ENCODE results near the gene FMNL2.

FMNL2 gene

DNA sequence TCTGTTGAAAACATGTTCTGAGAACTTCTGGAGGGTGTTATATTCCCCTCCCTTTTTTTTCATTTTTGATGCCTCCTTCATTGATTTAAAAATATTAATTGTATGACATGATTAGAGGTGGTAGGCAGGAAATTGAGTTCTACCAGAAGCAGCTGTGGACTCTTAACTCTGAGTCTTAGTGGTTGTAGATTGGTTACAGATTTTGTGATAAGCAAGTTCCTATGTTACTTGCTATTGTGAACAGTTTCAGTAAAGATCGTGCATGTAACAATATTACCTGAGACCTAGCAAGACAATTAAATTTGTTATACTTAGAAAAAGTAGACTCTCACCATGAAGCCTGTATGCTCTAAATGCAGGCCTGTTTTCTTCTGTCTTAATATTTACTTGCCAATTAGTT, 294.2 kb downstream of the FMNL2 start:
- H3K4me3 ChIP-seq (ENCODE audit: low read depth, low read length), result no peak overlapping the region
- no peaks in the 10 kb centered on the region for H3K9me3 ChIP-seq (ENCODE audit: control insufficient read depth, insufficient read depth, low read depth, low read length)
- H3K4me1 ChIP-seq (ENCODE audit: control insufficient read depth, insufficient read depth, low read length), result no peaks in the 10 kb centered on the region
- peaks cover 0 to 64% of the 10 kb centered on the region in 2 experiments for H3K36me3 ChIP-seq (ENCODE audit: control insufficient read depth in 2 of 2, insufficient read depth in 1 of 2, low read length in 2 of 2)
- CTCF ChIA-PET, result interaction anchor here (0.6 to 2.3 kb wide), 2 partner anchors 286 to 604 kb away, joined by 3 to 5 read pairs; no protein-coding TSS in a partner anchor
- no peak overlapping the region for H3K27ac ChIP-seq (ENCODE audit: extremely low read depth, low read depth, low read length)
- POLR2A ChIA-PET, result no interaction called here
- TF ChIP-seq, protein P1, sequence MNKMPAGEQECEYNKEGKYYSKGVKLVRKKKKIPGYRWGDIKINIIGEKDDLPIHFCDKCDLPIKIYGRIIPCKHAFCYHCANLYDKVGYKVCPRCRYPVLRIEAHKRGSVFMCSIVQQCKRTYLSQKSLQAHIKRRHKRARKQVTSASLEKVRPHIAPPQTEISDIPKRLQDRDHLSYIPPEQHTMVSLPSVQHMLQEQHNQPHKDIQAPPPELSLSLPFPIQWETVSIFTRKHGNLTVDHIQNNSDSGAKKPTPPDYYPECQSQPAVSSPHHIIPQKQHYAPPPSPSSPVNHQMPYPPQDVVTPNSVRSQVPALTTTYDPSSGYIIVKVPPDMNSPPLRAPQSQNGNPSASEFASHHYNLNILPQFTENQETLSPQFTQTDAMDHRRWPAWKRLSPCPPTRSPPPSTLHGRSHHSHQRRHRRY (tag by site-specific recombination; IDR thresholded peaks at IDR 0.05), result no peak
- TF ChIP-seq ZSCAN23 (tag by site-specific recombination; IDR thresholded peaks at IDR 0.05), result no peak
- no peak for TF ChIP-seq OSR2 (tag by site-specific recombination; IDR thresholded peaks at IDR 0.05)
- no peak for TF ChIP-seq YY1 (tag by site-specific recombination; IDR thresholded peaks at IDR 0.05)
- no peak for TF ChIP-seq REPIN1 (tag by site-specific recombination; IDR thresholded peaks at IDR 0.05; ENCODE audit: low read depth)

DNA sequence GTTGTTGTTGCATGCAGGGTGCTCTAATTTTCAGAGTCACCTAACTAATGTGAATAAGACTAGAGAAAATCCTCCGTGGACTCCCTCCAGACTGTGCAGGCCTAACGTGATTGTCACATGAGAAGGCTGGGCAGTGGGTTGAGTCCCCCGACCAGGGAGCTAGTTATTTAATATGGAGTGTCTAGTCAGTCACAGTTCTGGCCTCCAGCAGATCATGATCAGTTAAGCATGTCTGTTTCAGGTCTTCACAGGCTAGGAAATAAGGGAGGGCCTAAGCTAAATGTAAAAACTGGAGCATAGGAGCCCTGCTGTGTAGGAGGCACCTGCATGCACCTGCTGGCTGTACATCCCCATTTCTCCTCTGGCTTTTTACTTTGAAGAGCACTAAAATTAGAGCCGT, 295.5 kb downstream of the FMNL2 start:
- POLR2A ChIA-PET, result no interaction called here
- TF ChIP-seq ZIC2 (tag by site-specific recombination; IDR thresholded peaks at IDR 0.05) (no peak), ZNF664 (tag by site-specific recombination; IDR thresholded peaks at IDR 0.05) (no peak), ZNF416 (tag by site-specific recombination; IDR thresholded peaks at IDR 0.05) (no peak), KLF1 (tag by site-specific recombination; IDR thresholded peaks at IDR 0.05) (no peak), ZFP41 (tag by site-specific recombination; IDR thresholded peaks at IDR 0.05; ENCODE audit: borderline replicate concordance) (no peak), ZNF23 (tag by site-specific recombination; IDR thresholded peaks at IDR 0.05; ENCODE audit: borderline replicate concordance) (no peak), ZNF426 (tag by site-specific recombination; IDR thresholded peaks at IDR 0.05) (no peak), ZNF140 (tag by site-specific recombination; IDR thresholded peaks at IDR 0.05) (no peak), ZNF76 (tag by site-specific recombination; IDR thresholded peaks at IDR 0.05; ENCODE audit: borderline replicate concordance, low read depth) (no peak), ZNF16 (tag by site-specific recombination; IDR thresholded peaks at IDR 0.05; ENCODE audit: low read depth) (no peak), ZNF837 (tag by site-specific recombination; IDR thresholded peaks at IDR 0.05) (no peak), SP2 (tag by site-specific recombination; IDR thresholded peaks at IDR 0.05) (no peak)
- Histone ChIP-seq H3K27ac (ENCODE audit: extremely low read depth, low read depth, low read length) (no peak overlapping the region), H3K36me3 (ENCODE audit: control insufficient read depth in 2 of 2, insufficient read depth in 1 of 2, low read length in 2 of 2) (peaks cover 0 to 65% of the 10 kb centered on the region in 2 experiments), H3K4me3 (ENCODE audit: low read depth, low read length) (no peak overlapping the region), H3K4me1 (ENCODE audit: control insufficient read depth, insufficient read depth, low read length) (no peaks in the 10 kb centered on the region), H3K9me3 (ENCODE audit: control insufficient read depth, insufficient read depth, low read depth, low read length) (no peaks in the 10 kb centered on the region)
- CTCF ChIA-PET, result interaction anchor here (1.0 to 2.3 kb wide), 2 partner anchors 441 to 605 kb away, joined by 3 to 5 read pairs; no protein-coding TSS in a partner anchor

DNA sequence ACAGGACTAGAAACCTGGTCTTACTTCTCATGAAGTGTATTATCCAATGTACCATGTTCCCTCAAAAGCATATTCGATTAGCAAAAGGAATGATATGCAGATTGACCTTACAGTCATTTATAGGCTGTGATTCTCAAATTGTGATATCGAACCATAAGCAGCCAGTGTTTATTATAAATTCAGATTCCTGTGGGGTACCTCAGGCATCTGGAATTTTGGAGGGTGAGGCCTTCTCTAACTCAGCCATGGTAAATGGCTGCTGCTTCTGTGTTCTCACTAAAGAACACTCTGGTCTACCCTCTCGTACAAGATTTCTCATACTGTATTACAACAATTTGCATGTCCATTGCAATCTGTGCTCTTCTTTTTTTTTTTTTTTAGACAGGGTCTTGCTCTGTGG, 297.8 kb downstream of the FMNL2 start:
- ChIA-PET POLR2A (no interaction called here), CTCF (interaction anchor here (4.4 kb wide), 1 partner anchor 13 kb away, joined by 34 read pairs; no protein-coding TSS in a partner anchor)
- Histone ChIP-seq H3K9me3 (ENCODE audit: control insufficient read depth, insufficient read depth, low read depth, low read length) (no peaks in the 10 kb centered on the region), H3K27ac (ENCODE audit: extremely low read depth, low read depth, low read length) (no peak overlapping the region), H3K36me3 (ENCODE audit: control insufficient read depth in 2 of 2, insufficient read depth in 1 of 2, low read length in 2 of 2) (peaks cover 0 to 72% of the 10 kb centered on the region in 2 experiments), H3K4me3 (ENCODE audit: low read depth, low read length) (no peak overlapping the region), H3K4me1 (ENCODE audit: control insufficient read depth, insufficient read depth, low read length) (no peaks in the 10 kb centered on the region)
- TF ChIP-seq SP7 (tag by site-specific recombination; IDR thresholded peaks at IDR 0.05) (no peak), ZNF514 (tag by site-specific recombination; IDR thresholded peaks at IDR 0.05) (no peak), ZBTB8A (tag by site-specific recombination; IDR thresholded peaks at IDR 0.05) (no peak), ZNF558 (tag by site-specific recombination; IDR thresholded peaks at IDR 0.05) (no peak), EGR2 (tag by site-specific recombination; IDR thresholded peaks at IDR 0.05; ENCODE audit: low read depth) (no peak)
- TF ChIP-seq, protein P2, sequence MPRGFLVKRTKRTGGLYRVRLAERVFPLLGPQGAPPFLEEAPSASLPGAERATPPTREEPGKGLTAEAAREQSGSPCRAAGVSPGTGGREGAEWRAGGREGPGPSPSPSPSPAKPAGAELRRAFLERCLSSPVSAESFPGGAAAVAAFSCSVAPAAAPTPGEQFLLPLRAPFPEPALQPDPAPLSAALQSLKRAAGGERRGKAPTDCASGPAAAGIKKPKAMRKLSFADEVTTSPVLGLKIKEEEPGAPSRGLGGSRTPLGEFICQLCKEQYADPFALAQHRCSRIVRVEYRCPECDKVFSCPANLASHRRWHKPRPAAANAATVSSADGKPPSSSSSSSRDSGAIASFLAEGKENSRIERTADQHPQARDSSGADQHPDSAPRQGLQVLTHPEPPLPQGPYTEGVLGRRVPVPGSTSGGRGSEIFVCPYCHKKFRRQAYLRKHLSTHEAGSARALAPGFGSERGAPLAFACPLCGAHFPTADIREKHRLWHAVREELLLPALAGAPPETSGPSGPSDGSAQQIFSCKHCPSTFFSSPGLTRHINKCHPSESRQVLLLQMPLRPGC (tag by site-specific recombination; IDR thresholded peaks at IDR 0.05), result no peak
- TF ChIP-seq, protein P3, sequence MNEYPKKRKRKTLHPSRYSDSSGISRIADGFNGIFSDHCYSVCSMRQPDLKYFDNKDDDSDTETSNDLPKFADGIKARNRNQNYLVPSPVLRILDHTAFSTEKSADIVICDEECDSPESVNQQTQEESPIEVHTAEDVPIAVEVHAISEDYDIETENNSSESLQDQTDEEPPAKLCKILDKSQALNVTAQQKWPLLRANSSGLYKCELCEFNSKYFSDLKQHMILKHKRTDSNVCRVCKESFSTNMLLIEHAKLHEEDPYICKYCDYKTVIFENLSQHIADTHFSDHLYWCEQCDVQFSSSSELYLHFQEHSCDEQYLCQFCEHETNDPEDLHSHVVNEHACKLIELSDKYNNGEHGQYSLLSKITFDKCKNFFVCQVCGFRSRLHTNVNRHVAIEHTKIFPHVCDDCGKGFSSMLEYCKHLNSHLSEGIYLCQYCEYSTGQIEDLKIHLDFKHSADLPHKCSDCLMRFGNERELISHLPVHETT (tag by site-specific recombination; IDR thresholded peaks at IDR 0.05), result no peak
- TF ChIP-seq, protein P4, sequence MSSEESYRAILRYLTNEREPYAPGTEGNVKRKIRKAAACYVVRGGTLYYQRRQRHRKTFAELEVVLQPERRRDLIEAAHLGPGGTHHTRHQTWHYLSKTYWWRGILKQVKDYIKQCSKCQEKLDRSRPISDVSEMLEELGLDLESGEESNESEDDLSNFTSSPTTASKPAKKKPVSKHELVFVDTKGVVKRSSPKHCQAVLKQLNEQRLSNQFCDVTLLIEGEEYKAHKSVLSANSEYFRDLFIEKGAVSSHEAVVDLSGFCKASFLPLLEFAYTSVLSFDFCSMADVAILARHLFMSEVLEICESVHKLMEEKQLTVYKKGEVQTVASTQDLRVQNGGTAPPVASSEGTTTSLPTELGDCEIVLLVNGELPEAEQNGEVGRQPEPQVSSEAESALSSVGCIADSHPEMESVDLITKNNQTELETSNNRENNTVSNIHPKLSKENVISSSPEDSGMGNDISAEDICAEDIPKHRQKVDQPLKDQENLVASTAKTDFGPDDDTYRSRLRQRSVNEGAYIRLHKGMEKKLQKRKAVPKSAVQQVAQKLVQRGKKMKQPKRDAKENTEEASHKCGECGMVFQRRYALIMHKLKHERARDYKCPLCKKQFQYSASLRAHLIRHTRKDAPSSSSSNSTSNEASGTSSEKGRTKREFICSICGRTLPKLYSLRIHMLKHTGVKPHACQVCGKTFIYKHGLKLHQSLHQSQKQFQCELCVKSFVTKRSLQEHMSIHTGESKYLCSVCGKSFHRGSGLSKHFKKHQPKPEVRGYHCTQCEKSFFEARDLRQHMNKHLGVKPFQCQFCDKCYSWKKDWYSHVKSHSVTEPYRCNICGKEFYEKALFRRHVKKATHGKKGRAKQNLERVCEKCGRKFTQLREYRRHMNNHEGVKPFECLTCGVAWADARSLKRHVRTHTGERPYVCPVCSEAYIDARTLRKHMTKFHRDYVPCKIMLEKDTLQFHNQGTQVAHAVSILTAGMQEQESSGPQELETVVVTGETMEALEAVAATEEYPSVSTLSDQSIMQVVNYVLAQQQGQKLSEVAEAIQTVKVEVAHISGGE (tag by site-specific recombination; conservative IDR thresholded peaks at IDR 0.05; ENCODE audit: low read depth), result no peak

All from HEK293 (cell line).